ENCODE measurements around the gene ABCA4.

ABCA4 gene

DNA sequence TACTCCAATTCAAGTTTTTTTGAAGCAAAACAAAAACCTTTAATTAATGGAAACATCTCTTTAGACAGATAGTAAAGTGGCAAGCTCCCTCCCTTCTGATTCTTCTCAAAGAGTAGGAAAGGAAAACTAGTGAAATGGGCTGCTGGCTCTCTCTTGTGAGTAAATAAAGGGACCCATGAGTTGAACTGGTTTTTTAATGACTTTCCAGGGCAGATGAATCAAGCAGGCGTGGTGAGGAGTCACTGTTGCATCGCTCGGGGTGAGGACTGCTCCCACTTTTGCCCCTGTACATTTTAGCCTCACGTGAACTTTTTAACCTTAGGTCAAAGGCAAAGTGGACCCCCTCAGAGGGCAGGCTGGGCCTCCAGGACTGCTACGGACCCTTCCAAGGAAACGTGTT lies 64.8 kb downstream of the ABCA4 start:
- no peaks in the 10 kb centered on the region for H3K4me1 ChIP-seq (ENCODE audit: low read length)
- no peak overlapping the region for H3K27ac ChIP-seq (ENCODE audit: low read length)
- H4K20me1 ChIP-seq (ENCODE audit: insufficient read depth, low read length), result no peaks in the 10 kb centered on the region
- no peak overlapping the region for H3K9ac ChIP-seq (ENCODE audit: low read length)
- H3K4me3 ChIP-seq (ENCODE audit: low read length), result no peak overlapping the region
- no peak overlapping the region for H3K4me2 ChIP-seq (ENCODE audit: low read depth, low read length)
- H3K27me3 ChIP-seq (replicated peaks; ENCODE audit: insufficient read depth, low read length), result no peaks in the 10 kb centered on the region
- H3K9me3 ChIP-seq (replicated peaks; ENCODE audit: insufficient read depth, low read length), result no peaks in the 10 kb centered on the region
- no peak for DNase-seq
- H2AFZ ChIP-seq (ENCODE audit: low read length), result no peak overlapping the region
- H3K9me2 ChIP-seq (replicated peaks; ENCODE audit: insufficient read depth, low read length), result no peaks in the 10 kb centered on the region
- no peaks in the 10 kb centered on the region for H3F3A ChIP-seq (ENCODE audit: insufficient read depth, low read length)
- TF ChIP-seq EZH2 (optimal IDR thresholded peaks at IDR 0.05; ENCODE audit: low read depth, low read length), result no peak
- TF ChIP-seq EZH2phosphoT487 (IDR thresholded peaks at IDR 0.05; ENCODE audit: low read length), result no peak
- TF ChIP-seq, protein P1, sequence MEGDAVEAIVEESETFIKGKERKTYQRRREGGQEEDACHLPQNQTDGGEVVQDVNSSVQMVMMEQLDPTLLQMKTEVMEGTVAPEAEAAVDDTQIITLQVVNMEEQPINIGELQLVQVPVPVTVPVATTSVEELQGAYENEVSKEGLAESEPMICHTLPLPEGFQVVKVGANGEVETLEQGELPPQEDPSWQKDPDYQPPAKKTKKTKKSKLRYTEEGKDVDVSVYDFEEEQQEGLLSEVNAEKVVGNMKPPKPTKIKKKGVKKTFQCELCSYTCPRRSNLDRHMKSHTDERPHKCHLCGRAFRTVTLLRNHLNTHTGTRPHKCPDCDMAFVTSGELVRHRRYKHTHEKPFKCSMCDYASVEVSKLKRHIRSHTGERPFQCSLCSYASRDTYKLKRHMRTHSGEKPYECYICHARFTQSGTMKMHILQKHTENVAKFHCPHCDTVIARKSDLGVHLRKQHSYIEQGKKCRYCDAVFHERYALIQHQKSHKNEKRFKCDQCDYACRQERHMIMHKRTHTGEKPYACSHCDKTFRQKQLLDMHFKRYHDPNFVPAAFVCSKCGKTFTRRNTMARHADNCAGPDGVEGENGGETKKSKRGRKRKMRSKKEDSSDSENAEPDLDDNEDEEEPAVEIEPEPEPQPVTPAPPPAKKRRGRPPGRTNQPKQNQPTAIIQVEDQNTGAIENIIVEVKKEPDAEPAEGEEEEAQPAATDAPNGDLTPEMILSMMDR (IDR thresholded peaks at IDR 0.05; ENCODE audit: low read length), result no peak
- no peaks in the 10 kb centered on the region for H3K36me3 ChIP-seq (replicated peaks; ENCODE audit: insufficient read depth, low read length)
- H3K79me2 ChIP-seq (ENCODE audit: low read length), result no peaks in the 10 kb centered on the region

DNA sequence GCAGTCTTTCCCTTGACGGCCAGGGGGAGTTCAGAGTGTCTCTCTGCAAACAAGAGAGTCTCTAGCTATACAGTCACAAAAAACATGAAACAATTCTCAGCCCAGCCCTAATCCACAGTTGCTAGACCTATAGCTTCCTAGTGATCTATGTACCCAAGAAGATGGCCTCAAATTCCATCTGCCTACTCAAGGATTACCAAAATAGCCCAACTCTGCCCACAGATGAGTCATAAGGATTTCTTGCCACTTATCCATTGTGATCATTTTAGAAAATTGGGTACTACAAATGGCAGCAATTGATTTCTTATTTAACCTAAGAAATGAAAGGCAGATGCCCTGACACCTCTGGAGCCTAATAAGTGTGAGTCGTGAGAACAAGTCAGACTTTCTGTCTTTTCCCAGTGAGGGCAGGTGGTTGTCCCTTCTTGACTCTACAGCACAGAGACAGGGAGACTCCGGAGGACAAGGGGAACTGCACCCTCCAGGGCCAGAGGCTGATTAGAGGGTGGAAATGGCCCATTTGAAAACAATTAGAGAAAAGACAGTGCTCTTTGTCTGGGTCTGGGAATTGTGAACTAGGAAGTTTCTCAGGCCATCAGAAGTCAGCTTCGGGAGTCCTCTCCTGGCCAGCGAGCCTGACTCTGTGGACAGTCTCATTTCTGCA lies 65.4 kb downstream of the ABCA4 start:
- H4K20me1 ChIP-seq (ENCODE audit: insufficient read depth, low read length), result no peaks in the 10 kb centered on the region
- no peak overlapping the region for H3K9ac ChIP-seq (ENCODE audit: low read length)
- no peaks in the 10 kb centered on the region for H3K79me2 ChIP-seq (ENCODE audit: low read length)
- H3K4me2 ChIP-seq (ENCODE audit: low read depth, low read length), result no peak overlapping the region
- H3K4me1 ChIP-seq (ENCODE audit: low read length), result no peaks in the 10 kb centered on the region
- TF ChIP-seq EZH2 (optimal IDR thresholded peaks at IDR 0.05; ENCODE audit: low read depth, low read length) (no peak), EZH2phosphoT487 (IDR thresholded peaks at IDR 0.05; ENCODE audit: low read length) (no peak)
- TF ChIP-seq, protein P1 (IDR thresholded peaks at IDR 0.05; ENCODE audit: low read length), result no peak
- H3K27me3 ChIP-seq (replicated peaks; ENCODE audit: insufficient read depth, low read length), result no peaks in the 10 kb centered on the region
- H3K9me2 ChIP-seq (replicated peaks; ENCODE audit: insufficient read depth, low read length), result no peaks in the 10 kb centered on the region
- no peak overlapping the region for H3K4me3 ChIP-seq (ENCODE audit: low read length)
- no peaks in the 10 kb centered on the region for H3K9me3 ChIP-seq (replicated peaks; ENCODE audit: insufficient read depth, low read length)
- no peak overlapping the region for H2AFZ ChIP-seq (ENCODE audit: low read length)
- no peak for DNase-seq
- no peak overlapping the region for H3K27ac ChIP-seq (ENCODE audit: low read length)
- no peaks in the 10 kb centered on the region for H3K36me3 ChIP-seq (replicated peaks; ENCODE audit: insufficient read depth, low read length)
- no peaks in the 10 kb centered on the region for H3F3A ChIP-seq (ENCODE audit: insufficient read depth, low read length)

DNA sequence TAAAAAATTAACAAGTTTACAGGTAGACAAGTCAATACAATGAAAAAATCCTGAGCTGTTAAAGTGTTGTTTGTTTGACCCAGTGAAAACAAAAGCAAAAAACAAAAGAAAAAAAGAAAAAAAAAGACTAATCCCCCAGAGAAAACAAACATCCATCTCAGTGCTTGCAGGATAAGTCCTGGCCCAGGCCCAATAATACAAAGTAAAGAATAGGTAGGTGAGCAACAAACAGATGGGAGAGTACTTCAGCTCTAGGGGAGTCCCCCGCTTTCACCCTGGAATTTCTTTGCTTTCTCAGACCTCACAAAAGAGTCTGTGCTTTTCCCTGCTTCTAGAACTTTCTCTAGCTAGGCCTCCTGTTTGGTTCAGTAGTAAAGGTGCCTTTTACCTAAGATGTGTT lies 70.3 kb downstream of the ABCA4 start:
- Histone ChIP-seq H3K27ac (ENCODE audit: low read length) (no peak overlapping the region), H4K20me1 (ENCODE audit: insufficient read depth, low read length) (no peaks in the 10 kb centered on the region), H3K27me3 (replicated peaks; ENCODE audit: insufficient read depth, low read length) (no peaks in the 10 kb centered on the region), H3K4me3 (ENCODE audit: low read length) (no peak overlapping the region), H3K9me3 (replicated peaks; ENCODE audit: insufficient read depth, low read length) (no peaks in the 10 kb centered on the region), H2AFZ (ENCODE audit: low read length) (no peak overlapping the region), H3K9me2 (replicated peaks; ENCODE audit: insufficient read depth, low read length) (no peaks in the 10 kb centered on the region), H3K4me2 (ENCODE audit: low read depth, low read length) (no peak overlapping the region), H3K79me2 (ENCODE audit: low read length) (no peaks in the 10 kb centered on the region), H3K4me1 (ENCODE audit: low read length) (no peaks in the 10 kb centered on the region), H3K36me3 (replicated peaks; ENCODE audit: insufficient read depth, low read length) (no peaks in the 10 kb centered on the region), H3K9ac (ENCODE audit: low read length) (no peak overlapping the region), H3F3A (ENCODE audit: insufficient read depth, low read length) (no peaks in the 10 kb centered on the region)
- TF ChIP-seq EZH2phosphoT487 (IDR thresholded peaks at IDR 0.05; ENCODE audit: low read length) (no peak), EZH2 (optimal IDR thresholded peaks at IDR 0.05; ENCODE audit: low read depth, low read length) (no peak)
- TF ChIP-seq, protein P1 (IDR thresholded peaks at IDR 0.05; ENCODE audit: low read length), result no peak
- no peak for DNase-seq
